Colonic mucosa (tissue), 4 donors: ENCODE data around the gene TUBB. TPM values are rescaled to one million over a fixed set of nuclear protein-coding genes. Genes with fewer than 3 reads are reported as not detected.

ENCODE experiments used
- DNase-seq: peaks from one replicate; pipeline ENCODE4 v3.0.0-alpha.2; 2020
- H3K27ac ChIP-seq: fragments of 200-600 bp; one replicate; pipeline ENCODE4 v1.8.0; 2021
- H3K27me3 ChIP-seq: fragments of 200-600 bp; one replicate; pipeline ENCODE4 v1.8.0; 2021
- H3K36me3 ChIP-seq: fragments of 200-600 bp; one replicate; pipeline ENCODE4 v1.8.0; 2021
- H3K4me1 ChIP-seq: fragments of 200-600 bp; one replicate; pipeline ENCODE4 v1.8.0; 2021; ENCODE audit warnings: mild to moderate bottlenecking
- H3K4me3 ChIP-seq: fragments of 200-600 bp; one replicate; pipeline ENCODE4 v1.8.0; 2021
- H3K9ac ChIP-seq, 2 donors: one replicate each; pipeline ENCODE4 v1.7.0; 2013; ENCODE audit warnings: control low read depth in 2 of 2, low read depth in 2 of 2, low read length in 2 of 2
- H3K9me3 ChIP-seq: fragments of 200-600 bp; one replicate; pipeline ENCODE4 v1.8.0; 2021
- intact Hi-C: fragments of 100-400 bp; cut with DNase I; formaldehyde crosslinking; loops from one replicate; pipeline ENCODE4 v1.14.1; 2022
- total RNA-seq, 2 donors: library from RNA; stranded (reverse); fragmentation: NEBNext Ultra II Directional in 1 of 2; extraction: Animal tissue kit (Norgen Biotek cat#: 25700) in 1 of 2; gene quantifications; one replicate each; pipeline ENCODE4 v1.2.1, GENCODE V29; 2021
- TF ChIP-seq, protein P1 (sequence below): fragments of 200-600 bp; IDR thresholded peaks from one replicate; pipeline ENCODE4 v1.8.0; 2022; ENCODE audit warnings: antibody characterized with exemption, mild to moderate bottlenecking
- donor health status: healthy.
- donor health status: DM: no; HTN: no; CAD: no.
- donor health status: DM: no; HTN: no; CAD: no.

TUBB gene
- total RNA-seq, 2 donors from 2014 or later = 213 to 605 TPM

DNA sequence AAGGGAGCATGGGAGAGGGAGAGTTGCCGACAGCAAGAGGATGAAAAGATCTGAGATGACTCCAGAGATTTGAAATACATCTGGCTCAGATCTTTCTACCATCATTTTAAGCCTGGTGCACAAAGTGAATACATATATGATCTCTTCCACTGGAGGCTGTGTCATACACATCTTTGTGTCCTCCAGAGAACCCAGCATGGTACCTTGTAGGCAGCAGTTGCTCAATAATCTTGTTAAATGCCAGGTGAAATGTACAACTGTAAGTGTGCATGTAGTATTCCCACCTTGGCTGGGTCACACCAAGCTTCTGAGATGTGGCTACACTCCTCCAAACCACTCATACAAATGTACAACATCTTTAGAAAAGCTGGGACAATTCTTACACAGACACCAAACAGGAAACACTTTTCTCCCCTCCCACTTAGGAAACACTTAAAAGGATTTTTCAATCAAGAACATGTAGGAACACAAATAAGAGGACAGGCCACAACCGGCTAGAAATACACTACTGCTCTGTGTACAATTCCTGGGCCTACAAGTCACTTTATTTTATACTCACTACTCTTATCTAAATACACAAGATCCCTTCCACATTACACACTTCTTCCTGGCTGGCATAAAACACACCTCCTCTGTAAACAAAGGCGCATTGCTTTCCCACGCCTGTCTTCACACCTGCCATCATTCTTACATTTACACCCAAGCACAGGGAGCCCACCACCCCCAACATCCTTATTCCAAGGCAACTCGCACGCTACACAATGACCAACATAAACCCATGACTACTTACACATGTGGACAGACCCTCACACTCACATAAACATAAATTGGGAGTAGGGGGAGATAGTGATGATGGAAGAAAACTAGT is 28.0 kb downstream of the TUBB start:
- Histone ChIP-seq H3K36me3 (no peaks in the 10 kb centered on the region), H3K9ac (peak overlapping the region in 1 of 2 donors; percentile 70), H3K27me3 (no peaks in the 10 kb centered on the region), H3K4me1 (peaks cover 14% of the 10 kb centered on the region), H3K9me3 (no peaks in the 10 kb centered on the region), H3K27ac (peak overlapping the region; percentile 78), H3K4me3 (no peak overlapping the region)
- intact Hi-C loops = no loop called here
- TF ChIP-seq, protein P1, sequence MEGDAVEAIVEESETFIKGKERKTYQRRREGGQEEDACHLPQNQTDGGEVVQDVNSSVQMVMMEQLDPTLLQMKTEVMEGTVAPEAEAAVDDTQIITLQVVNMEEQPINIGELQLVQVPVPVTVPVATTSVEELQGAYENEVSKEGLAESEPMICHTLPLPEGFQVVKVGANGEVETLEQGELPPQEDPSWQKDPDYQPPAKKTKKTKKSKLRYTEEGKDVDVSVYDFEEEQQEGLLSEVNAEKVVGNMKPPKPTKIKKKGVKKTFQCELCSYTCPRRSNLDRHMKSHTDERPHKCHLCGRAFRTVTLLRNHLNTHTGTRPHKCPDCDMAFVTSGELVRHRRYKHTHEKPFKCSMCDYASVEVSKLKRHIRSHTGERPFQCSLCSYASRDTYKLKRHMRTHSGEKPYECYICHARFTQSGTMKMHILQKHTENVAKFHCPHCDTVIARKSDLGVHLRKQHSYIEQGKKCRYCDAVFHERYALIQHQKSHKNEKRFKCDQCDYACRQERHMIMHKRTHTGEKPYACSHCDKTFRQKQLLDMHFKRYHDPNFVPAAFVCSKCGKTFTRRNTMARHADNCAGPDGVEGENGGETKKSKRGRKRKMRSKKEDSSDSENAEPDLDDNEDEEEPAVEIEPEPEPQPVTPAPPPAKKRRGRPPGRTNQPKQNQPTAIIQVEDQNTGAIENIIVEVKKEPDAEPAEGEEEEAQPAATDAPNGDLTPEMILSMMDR = no peak
- DNase-seq = peak; percentile 72

DNA sequence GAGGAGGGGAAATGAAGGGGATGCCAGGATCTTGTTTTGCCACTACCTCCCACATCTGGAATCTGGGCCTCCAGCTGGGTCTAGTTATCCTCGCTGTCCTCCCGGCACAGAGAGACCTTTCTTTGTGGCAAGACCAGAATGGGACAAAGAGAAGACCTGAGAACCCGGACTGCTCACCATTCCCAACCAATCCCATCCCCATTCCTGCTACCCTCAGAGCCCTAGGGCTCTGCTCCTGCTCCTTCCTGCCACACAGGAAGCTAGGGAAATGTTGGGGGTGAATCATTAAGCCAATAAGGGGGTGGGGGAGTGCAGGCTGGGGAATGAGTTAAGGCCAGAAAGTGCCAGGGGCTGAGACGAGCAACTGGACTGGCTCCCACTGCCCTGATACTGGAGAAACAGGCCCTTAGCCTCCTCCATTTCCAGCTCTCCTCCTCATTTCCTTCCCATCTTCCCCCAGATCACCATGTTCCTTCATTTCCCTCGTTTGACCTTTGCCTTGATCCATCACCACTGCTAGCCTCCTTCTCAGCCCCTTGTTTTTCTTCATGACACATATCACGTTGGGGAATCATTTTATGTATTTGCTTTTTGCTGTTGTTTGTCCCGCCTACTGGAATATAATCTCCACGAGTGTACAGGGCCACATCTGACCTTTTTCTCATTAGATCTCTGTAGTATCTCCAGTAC is 28.8 kb downstream of the TUBB start:
- Histone ChIP-seq H3K36me3 (no peaks in the 10 kb centered on the region), H3K27me3 (no peaks in the 10 kb centered on the region), H3K4me3 (no peak overlapping the region), H3K27ac (peak overlapping the region; percentile 78), H3K9ac (peak overlapping the region in 1 of 2 donors; percentile 70), H3K9me3 (no peaks in the 10 kb centered on the region), H3K4me1 (peaks cover 14% of the 10 kb centered on the region)
- intact Hi-C loops = no loop called here
- TF ChIP-seq, protein P1 = no peak
- peak; percentile 29 for DNase-seq

- peak; percentile 85 for DNase-seq
- no peaks in the 10 kb centered on the region for H3K27me3 ChIP-seq
- intact Hi-C loops = no loop called here
- TF ChIP-seq, protein P1 = no peak
- no peaks in the 10 kb centered on the region for H3K9me3 ChIP-seq
- no peaks in the 10 kb centered on the region for H3K36me3 ChIP-seq
- no peak overlapping the region for H3K4me3 ChIP-seq
- peak overlapping the region; percentile 78 for H3K27ac ChIP-seq
- H3K9ac ChIP-seq = peak overlapping the region; percentile 16 to 70
- H3K4me1 ChIP-seq = peaks cover 12% of the 10 kb centered on the region
Measured at GRCh38 chr6:30749554-30750378, 29.6 kb downstream of the TUBB start.

GRCh38 chr6:30750379-30750668 is 30.2 kb downstream of the TUBB start:
- Histone ChIP-seq H3K9ac (peak overlapping the region in 1 of 2 donors; percentile 70), H3K36me3 (no peaks in the 10 kb centered on the region), H3K27ac (peak overlapping the region; percentile 78), H3K27me3 (no peaks in the 10 kb centered on the region), H3K9me3 (no peaks in the 10 kb centered on the region), H3K4me3 (no peak overlapping the region), H3K4me1 (peaks cover 10% of the 10 kb centered on the region)
- intact Hi-C loops = no loop called here
- TF ChIP-seq, protein P1 = no peak
- DNase-seq = no peak

DNA sequence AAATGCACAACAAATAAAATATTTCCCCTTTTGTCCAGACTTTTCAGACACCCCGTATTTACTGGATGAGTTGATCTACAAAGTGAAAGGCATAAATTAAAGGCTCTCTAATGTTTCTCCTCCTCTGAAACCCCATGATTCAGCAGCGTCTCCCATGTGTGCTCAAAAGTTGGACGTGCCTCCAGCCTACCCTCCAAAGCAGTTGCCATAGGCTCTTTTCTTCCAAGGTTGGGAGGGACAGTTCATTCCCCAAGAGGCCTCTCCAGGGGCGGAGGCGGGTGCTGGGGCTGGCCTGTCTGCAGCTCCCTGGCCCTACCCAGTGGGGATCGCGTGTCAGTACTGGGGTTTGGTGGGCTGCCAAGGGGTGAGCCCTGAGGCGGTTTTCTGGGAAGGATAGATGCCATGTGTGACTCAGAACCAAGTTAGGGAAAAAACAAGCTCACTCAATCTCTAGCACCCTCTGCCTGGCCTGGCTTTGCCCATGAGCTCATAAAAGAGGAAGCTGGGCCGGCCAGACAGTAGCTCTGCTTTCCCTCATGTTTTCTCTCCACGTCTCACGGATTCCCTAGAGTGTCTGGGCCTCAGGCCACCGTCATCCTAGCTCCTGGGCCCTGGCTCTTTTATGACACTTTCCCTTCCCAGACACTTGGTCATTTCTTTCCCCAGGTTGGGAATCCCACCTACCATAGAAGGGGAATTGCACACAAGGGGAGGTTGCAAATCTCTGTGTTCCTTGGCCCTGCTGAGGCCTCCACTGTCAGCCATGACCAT is 32.2 kb downstream of the TUBB start:
- Histone ChIP-seq H3K36me3 (no peaks in the 10 kb centered on the region), H3K9ac (peak overlapping the region in 1 of 2 donors; percentile 27), H3K4me3 (no peak overlapping the region), H3K9me3 (no peaks in the 10 kb centered on the region), H3K27ac (peak overlapping the region; percentile 56), H3K27me3 (no peaks in the 10 kb centered on the region), H3K4me1 (peaks cover 10% of the 10 kb centered on the region)
- intact Hi-C loops = no loop called here
- TF ChIP-seq, protein P1 = no peak
- DNase-seq = peak; percentile 77
